HEK293 (cell line): ENCODE data around the gene WNT4.

Source experiments
- CTCF ChIP-seq: fragments of 450-650 bp; formaldehyde crosslinking; IDR thresholded peaks from 2 replicates; pipeline ENCODE4 v1.5.1; 2016; ENCODE audit warnings: missing biosample characterization, missing genetic modification characterization
- PRDM1 ChIP-seq: fragments of 450-650 bp; formaldehyde crosslinking; IDR thresholded peaks from 2 replicates; pipeline ENCODE4; 2016; ENCODE audit warnings: missing biosample characterization, missing genetic modification characterization
- REPIN1 ChIP-seq: fragments of 450-650 bp; formaldehyde crosslinking; IDR thresholded peaks from 2 replicates; pipeline ENCODE4 v1.5.1; 2017; ENCODE audit warnings: missing biosample characterization, missing genetic modification characterization, low read depth
- YY1 ChIP-seq: fragments of 450-650 bp; formaldehyde crosslinking; IDR thresholded peaks from 2 replicates; pipeline ENCODE4 v1.5.1; 2018; ENCODE audit warnings: missing biosample characterization, missing genetic modification characterization
- ZBTB10 ChIP-seq: fragments of 450-650 bp; formaldehyde crosslinking; IDR thresholded peaks from 2 replicates; pipeline ENCODE4 v1.5.1; 2016; ENCODE audit warnings: missing biosample characterization, missing genetic modification characterization
- ZBTB8A ChIP-seq: fragments of 450-650 bp; formaldehyde crosslinking; IDR thresholded peaks from 2 replicates; pipeline ENCODE4 v1.5.1; 2016; ENCODE audit warnings: missing biosample characterization, missing genetic modification characterization
- ZNF24 ChIP-seq: fragments of 450-650 bp; formaldehyde crosslinking; IDR thresholded peaks from 2 replicates; pipeline ENCODE4 v1.5.1; 2016; ENCODE audit warnings: missing biosample characterization, missing genetic modification characterization
- ZNF354C ChIP-seq: fragments of 450-650 bp; formaldehyde crosslinking; IDR thresholded peaks from 2 replicates; pipeline ENCODE4 v1.5.1; 2016; ENCODE audit warnings: missing biosample characterization, missing genetic modification characterization, low read depth, borderline replicate concordance
- ZNF362 ChIP-seq: fragments of 450-650 bp; formaldehyde crosslinking; IDR thresholded peaks from 2 replicates; pipeline ENCODE4 v1.5.1; 2016; ENCODE audit warnings: missing biosample characterization, missing genetic modification characterization
- ZNF366 ChIP-seq: fragments of 450-650 bp; formaldehyde crosslinking; conservative IDR thresholded peaks from 2 replicates; pipeline ENCODE4 v1.5.1; 2016; ENCODE audit warnings: missing biosample characterization, missing genetic modification characterization
- ZNF529 ChIP-seq: fragments of 450-650 bp; formaldehyde crosslinking; IDR thresholded peaks from 2 replicates; pipeline ENCODE4 v1.5.1; 2017; ENCODE audit warnings: missing genetic modification characterization, missing biosample characterization; ENCODE audit not compliant: insufficient replicate concordance
- ZNF580 ChIP-seq: fragments of 450-650 bp; formaldehyde crosslinking; IDR thresholded peaks from 2 replicates; pipeline ENCODE4 v1.5.1; 2016; ENCODE audit warnings: missing biosample characterization, missing genetic modification characterization
- ZNF610 ChIP-seq: fragments of 450-650 bp; formaldehyde crosslinking; IDR thresholded peaks from 2 replicates; pipeline ENCODE4 v1.5.1; 2016; ENCODE audit warnings: missing biosample characterization, missing genetic modification characterization, borderline replicate concordance

- no peak for TF ChIP-seq CTCF (tag by site-specific recombination)
- no peak for TF ChIP-seq ZBTB10 (tag by site-specific recombination)
- no peak for TF ChIP-seq ZNF24 (tag by site-specific recombination)
- no peak for TF ChIP-seq ZNF610
- TF ChIP-seq ZNF580 (tag by site-specific recombination) = no peak
- no peak for TF ChIP-seq ZBTB8A
- TF ChIP-seq ZNF362 = no peak
- no peak for TF ChIP-seq ZNF529 (tag by site-specific recombination)
- TF ChIP-seq PRDM1 (tag by site-specific recombination) = no peak
- TF ChIP-seq YY1 = no peak
- no peak for TF ChIP-seq REPIN1 (tag by site-specific recombination)
- TF ChIP-seq ZNF354C (tag by site-specific recombination) = no peak
- no peak for TF ChIP-seq ZNF366 (tag by site-specific recombination)
These were observed 30.3 kb downstream of the WNT4 start for GRCh38 chr1:22112554-22112953.
